ENCODE data around the gene ARF5.

Gene ARF5

GRCh38 chr7:127594490-127594889 is 6.3 kb downstream of the ARF5 start:
- H4K20me1 ChIP-seq (ENCODE audit: control insufficient read depth, insufficient read depth, low read depth, low read length): peaks cover 2% of the 10 kb centered on the region; the same call in 1 of the 2 replicates
- TF ChIP-seq EZH2phosphoT487 (IDR thresholded peaks at IDR 0.05; ENCODE audit: borderline replicate concordance, low read length): no peak
- no peak for TF ChIP-seq CTCF (IDR thresholded peaks at IDR 0.05; ENCODE audit: low read depth, low read length, poor library complexity, severe bottlenecking)
- H3K9me2 ChIP-seq (replicated peaks; ENCODE audit: control insufficient read depth, low read length): no peaks in the 10 kb centered on the region
- peaks cover 21% of the 10 kb centered on the region for H3K36me3 ChIP-seq (ENCODE audit: control insufficient read depth, low read length)
- H3K27ac ChIP-seq (ENCODE audit: low read depth, low read length): no peak overlapping the region
- H3K79me2 ChIP-seq (ENCODE audit: control insufficient read depth, low read length): peaks cover 4% of the 10 kb centered on the region
- no peaks in the 10 kb centered on the region for H3F3A ChIP-seq (ENCODE audit: control insufficient read depth, insufficient read depth)
- no peak overlapping the region for H3K4me3 ChIP-seq (ENCODE audit: low read length)
- H3K4me2 ChIP-seq (ENCODE audit: low read length): no peak overlapping the region
- H3K9me3 ChIP-seq (ENCODE audit: control insufficient read depth, insufficient read depth, low read length): no peaks in the 10 kb centered on the region
- H3K4me1 ChIP-seq (ENCODE audit: control insufficient read depth, low read length): peaks cover 2% of the 10 kb centered on the region
- no peaks in the 10 kb centered on the region for H3K27me3 ChIP-seq (ENCODE audit: control insufficient read depth, low read length)

- no peaks in the 10 kb centered on the region for H4K20me1 ChIP-seq (ENCODE audit: control insufficient read depth, insufficient read depth, low read depth, low read length)
- no peak for TF ChIP-seq EZH2phosphoT487 (IDR thresholded peaks at IDR 0.05; ENCODE audit: borderline replicate concordance, low read length)
- no peak overlapping the region for H3K4me2 ChIP-seq (ENCODE audit: low read length)
- H3K36me3 ChIP-seq (ENCODE audit: control insufficient read depth, low read length): peaks cover 11% of the 10 kb centered on the region
- H3F3A ChIP-seq (ENCODE audit: control insufficient read depth, insufficient read depth): no peaks in the 10 kb centered on the region
- no peaks in the 10 kb centered on the region for H3K4me1 ChIP-seq (ENCODE audit: control insufficient read depth, low read length)
- H3K27me3 ChIP-seq (ENCODE audit: control insufficient read depth, low read length): no peaks in the 10 kb centered on the region
- no peaks in the 10 kb centered on the region for H3K79me2 ChIP-seq (ENCODE audit: control insufficient read depth, low read length)
- H3K4me3 ChIP-seq (ENCODE audit: low read length): no peak overlapping the region
- H3K9me2 ChIP-seq (replicated peaks; ENCODE audit: control insufficient read depth, low read length): no peaks in the 10 kb centered on the region
- H3K27ac ChIP-seq (ENCODE audit: low read depth, low read length): no peak overlapping the region
- no peaks in the 10 kb centered on the region for H3K9me3 ChIP-seq (ENCODE audit: control insufficient read depth, insufficient read depth, low read length)
Observed at GRCh38 chr7:127595737-127596136, 7.5 kb downstream of the ARF5 start.

- no peak overlapping the region for H3K27ac ChIP-seq (ENCODE audit: low read depth, low read length)
- no peaks in the 10 kb centered on the region for H3K9me3 ChIP-seq (ENCODE audit: control insufficient read depth, insufficient read depth, low read length)
- H3K4me1 ChIP-seq (ENCODE audit: control insufficient read depth, low read length): no peaks in the 10 kb centered on the region
- no peaks in the 10 kb centered on the region for H3F3A ChIP-seq (ENCODE audit: control insufficient read depth, insufficient read depth)
- no peaks in the 10 kb centered on the region for H3K9me2 ChIP-seq (replicated peaks; ENCODE audit: control insufficient read depth, low read length)
- TF ChIP-seq EZH2phosphoT487 (IDR thresholded peaks at IDR 0.05; ENCODE audit: borderline replicate concordance, low read length) (no peak), CTCF (IDR thresholded peaks at IDR 0.05; ENCODE audit: low read depth, low read length, poor library complexity, severe bottlenecking) (peak; percentile 75)
- H3K4me2 ChIP-seq (ENCODE audit: low read length): no peak overlapping the region
- no peaks in the 10 kb centered on the region for H3K36me3 ChIP-seq (ENCODE audit: control insufficient read depth, low read length)
- no peaks in the 10 kb centered on the region for H4K20me1 ChIP-seq (ENCODE audit: control insufficient read depth, insufficient read depth, low read depth, low read length)
- H3K4me3 ChIP-seq (ENCODE audit: low read length): no peak overlapping the region
- no peaks in the 10 kb centered on the region for H3K27me3 ChIP-seq (ENCODE audit: control insufficient read depth, low read length)
- H3K79me2 ChIP-seq (ENCODE audit: control insufficient read depth, low read length): no peaks in the 10 kb centered on the region
Observed at GRCh38 chr7:127598318-127598717, 10.1 kb downstream of the ARF5 start.

- Histone ChIP-seq H3K4me3 (ENCODE audit: low read length) (no peak overlapping the region), H3K36me3 (ENCODE audit: control insufficient read depth, low read length) (no peaks in the 10 kb centered on the region), H3K4me1 (ENCODE audit: control insufficient read depth, low read length) (no peaks in the 10 kb centered on the region), H3F3A (ENCODE audit: control insufficient read depth, insufficient read depth) (no peaks in the 10 kb centered on the region), H3K9me2 (replicated peaks; ENCODE audit: control insufficient read depth, low read length) (no peaks in the 10 kb centered on the region), H3K27me3 (ENCODE audit: control insufficient read depth, low read length) (no peaks in the 10 kb centered on the region), H4K20me1 (ENCODE audit: control insufficient read depth, insufficient read depth, low read depth, low read length) (no peaks in the 10 kb centered on the region), H3K27ac (ENCODE audit: low read depth, low read length) (no peak overlapping the region), H3K4me2 (ENCODE audit: low read length) (no peak overlapping the region), H3K79me2 (ENCODE audit: control insufficient read depth, low read length) (no peaks in the 10 kb centered on the region), H3K9me3 (ENCODE audit: control insufficient read depth, insufficient read depth, low read length) (no peaks in the 10 kb centered on the region)
- TF ChIP-seq EZH2phosphoT487 (IDR thresholded peaks at IDR 0.05; ENCODE audit: borderline replicate concordance, low read length) (no peak), CTCF (IDR thresholded peaks at IDR 0.05; ENCODE audit: low read depth, low read length, poor library complexity, severe bottlenecking) (no peak)
Observed at GRCh38 chr7:127600885-127601284, 12.7 kb downstream of the ARF5 start.

Measured in DOHH2 (cell line).